ENCODE data around the gene SEC16B.

The SEC16B gene

GRCh38 chr1:177933881-177934280 is 36.0 kb downstream of the SEC16B start:
- H3K4me3 ChIP-seq (ENCODE audit: low read depth, low read length) = no peak overlapping the region
- no peak for TF ChIP-seq CTCF (IDR thresholded peaks at IDR 0.05; ENCODE audit: low read depth, low read length)

GRCh38 chr1:177932123-177932522 is 37.7 kb downstream of the SEC16B start:
- TF ChIP-seq CTCF (IDR thresholded peaks at IDR 0.05; ENCODE audit: low read depth, low read length) = no peak
- H3K4me3 ChIP-seq (ENCODE audit: low read depth, low read length) = no peak overlapping the region

- no peak for TF ChIP-seq CTCF (IDR thresholded peaks at IDR 0.05; ENCODE audit: low read depth, low read length)
- no peak overlapping the region for H3K4me3 ChIP-seq (ENCODE audit: low read depth, low read length)
Measured at GRCh38 chr1:177928952-177929351, 40.9 kb downstream of the SEC16B start.

GRCh38 chr1:177928194-177928593 is 41.7 kb downstream of the SEC16B start:
- peak; percentile 46 for TF ChIP-seq CTCF (IDR thresholded peaks at IDR 0.05; ENCODE audit: low read depth, low read length)
- no peak overlapping the region for H3K4me3 ChIP-seq (ENCODE audit: low read depth, low read length)

GRCh38 chr1:177927021-177927596 is 42.7 kb downstream of the SEC16B start:
- TF ChIP-seq CTCF (IDR thresholded peaks at IDR 0.05; ENCODE audit: low read depth, low read length) = no peak

GRCh38 chr1:177926201-177926600 is 43.7 kb downstream of the SEC16B start:
- no peak overlapping the region for H3K4me3 ChIP-seq (ENCODE audit: low read depth, low read length)
- no peak for TF ChIP-seq CTCF (IDR thresholded peaks at IDR 0.05; ENCODE audit: low read depth, low read length)

More at GRCh38 chr1:177927021-177927596, 42.7 kb downstream of the SEC16B start:
- H3K4me3 ChIP-seq (ENCODE audit: low read depth, low read length) = no peak overlapping the region

- no peak for TF ChIP-seq CTCF (IDR thresholded peaks at IDR 0.05; ENCODE audit: low read depth, low read length)
- H3K4me3 ChIP-seq (ENCODE audit: low read depth, low read length) = no peak overlapping the region
Measured at GRCh38 chr1:177925006-177925405, 44.9 kb downstream of the SEC16B start.

Measured in WI38 (cell line).